Activated CD4-positive, alpha-beta T cell treated with anti-CD3 and anti-CD28 coated beads, Interleukin-2, amount 10 ng/mL, durations not matched to agents 24 days and 14 days (primary cell): ENCODE results near the gene ASAP2. TPM values are rescaled to one million over a fixed set of nuclear protein-coding genes. Genes with fewer than 3 reads are reported as not detected.

Experiments used
- DNase-seq: peaks from one replicate; pipeline ENCODE4 v3.0.0; 2022
- H3K27ac Mint-ChIP-seq: one replicate; pipeline ENCODE4 v1.8.0; 2022; ENCODE audit warnings: mild to moderate bottlenecking, mixed read lengths
- H3K27me3 Mint-ChIP-seq: one replicate; pipeline ENCODE4 v1.8.0; 2022; ENCODE audit warnings: mixed read lengths
- H3K36me3 Mint-ChIP-seq: one replicate; pipeline ENCODE4 v1.8.0; 2022; ENCODE audit warnings: low read depth, mild to moderate bottlenecking, mixed read lengths
- H3K4me1 Mint-ChIP-seq: one replicate; pipeline ENCODE4 v1.8.0; 2021; ENCODE audit warnings: mixed read lengths
- H3K4me3 Mint-ChIP-seq: one replicate; pipeline ENCODE4 v1.8.0; 2022; ENCODE audit warnings: mild to moderate bottlenecking, moderate library complexity, mixed read lengths
- H3K9me3 Mint-ChIP-seq: one replicate; pipeline ENCODE4 v1.8.0; 2021; ENCODE audit warnings: mixed read lengths
- intact Hi-C: fragments of 100-400 bp; cut with micrococcal nuclease; formaldehyde crosslinking; loops from one replicate; pipeline ENCODE4 v1.15.1; 2023
- total RNA-seq: library from RNA; stranded (reverse); gene quantifications from 2 replicates; pipeline ENCODE4 v1.2.3, GENCODE V29; 2022

ASAP2 gene
- total RNA-seq: 0.40 and 0.83 TPM in 2 replicates

GRCh38 chr2:9205963-9206948, at the start of gene ASAP2:
TSS of gene ASAP2 (plus strand) at chr2:9206812. CDS start at chr2:9207105, 293 bp downstream.
- H3K4me3 Mint-ChIP-seq: peak within 1 kb of the TSS; percentile 74
- no peaks in the 10 kb centered on the region for H3K9me3 Mint-ChIP-seq
- peak; percentile 84 for DNase-seq
- no peak within 1 kb of the TSS for H3K27ac Mint-ChIP-seq
- peaks cover 52% of the 10 kb centered on the region for H3K27me3 Mint-ChIP-seq
- H3K36me3 Mint-ChIP-seq: no peaks in the 10 kb centered on the region
- H3K4me1 Mint-ChIP-seq: peaks cover 6% of the 10 kb centered on the region
- intact Hi-C loops: no loop called here

GRCh38 chr2:9158786-9159779, 47.5 kb upstream of the ASAP2 start:
- H3K27ac Mint-ChIP-seq: no peak overlapping the region
- H3K4me1 Mint-ChIP-seq: no peaks in the 10 kb centered on the region
- intact Hi-C loops: no loop called here
- no peak for DNase-seq
- H3K9me3 Mint-ChIP-seq: no peaks in the 10 kb centered on the region
- H3K4me3 Mint-ChIP-seq: no peak overlapping the region
- H3K27me3 Mint-ChIP-seq: peaks cover 4% of the 10 kb centered on the region
- no peaks in the 10 kb centered on the region for H3K36me3 Mint-ChIP-seq

- intact Hi-C loops: no loop called here
- DNase-seq: no peak
- Mint-ChIP-seq H3K9me3 (no peaks in the 10 kb centered on the region), H3K27ac (no peak overlapping the region), H3K4me3 (no peak overlapping the region), H3K27me3 (no peaks in the 10 kb centered on the region), H3K4me1 (no peaks in the 10 kb centered on the region), H3K36me3 (no peaks in the 10 kb centered on the region)
These were observed 45.9 kb upstream of the ASAP2 start for GRCh38 chr2:9160732-9161131.

GRCh38 chr2:9162841-9163240, 43.8 kb upstream of the ASAP2 start:
- H3K4me3 Mint-ChIP-seq: no peak overlapping the region
- H3K4me1 Mint-ChIP-seq: no peaks in the 10 kb centered on the region
- no peaks in the 10 kb centered on the region for H3K9me3 Mint-ChIP-seq
- intact Hi-C loops: no loop called here
- no peaks in the 10 kb centered on the region for H3K27me3 Mint-ChIP-seq
- no peak overlapping the region for H3K27ac Mint-ChIP-seq
- no peaks in the 10 kb centered on the region for H3K36me3 Mint-ChIP-seq
- DNase-seq: no peak

GRCh38 chr2:9163306-9164111, 43.1 kb upstream of the ASAP2 start:
- no peaks in the 10 kb centered on the region for H3K4me1 Mint-ChIP-seq
- H3K9me3 Mint-ChIP-seq: no peaks in the 10 kb centered on the region
- H3K27me3 Mint-ChIP-seq: no peaks in the 10 kb centered on the region
- no peak overlapping the region for H3K4me3 Mint-ChIP-seq
- H3K27ac Mint-ChIP-seq: no peak overlapping the region
- intact Hi-C loops: no loop called here
- DNase-seq: no peak
- H3K36me3 Mint-ChIP-seq: no peaks in the 10 kb centered on the region

GRCh38 chr2:9164112-9164608, 42.5 kb upstream of the ASAP2 start:
- H3K4me1 Mint-ChIP-seq: no peaks in the 10 kb centered on the region
- no peak overlapping the region for H3K4me3 Mint-ChIP-seq
- DNase-seq: no peak
- intact Hi-C loops: no loop called here
- H3K9me3 Mint-ChIP-seq: no peaks in the 10 kb centered on the region
- H3K27me3 Mint-ChIP-seq: peaks cover 4% of the 10 kb centered on the region
- no peak overlapping the region for H3K27ac Mint-ChIP-seq
- no peaks in the 10 kb centered on the region for H3K36me3 Mint-ChIP-seq

GRCh38 chr2:9165625-9166024, 41.0 kb upstream of the ASAP2 start:
- intact Hi-C loops: no loop called here
- H3K9me3 Mint-ChIP-seq: no peaks in the 10 kb centered on the region
- H3K27me3 Mint-ChIP-seq: peaks cover 7% of the 10 kb centered on the region
- no peaks in the 10 kb centered on the region for H3K4me1 Mint-ChIP-seq
- no peak for DNase-seq
- H3K4me3 Mint-ChIP-seq: no peak overlapping the region
- H3K27ac Mint-ChIP-seq: no peak overlapping the region
- H3K36me3 Mint-ChIP-seq: no peaks in the 10 kb centered on the region

- DNase-seq: no peak
- intact Hi-C loops: no loop called here
- Mint-ChIP-seq H3K27ac (no peak overlapping the region), H3K27me3 (peaks cover 13% of the 10 kb centered on the region), H3K4me3 (no peak overlapping the region), H3K4me1 (no peaks in the 10 kb centered on the region), H3K9me3 (no peaks in the 10 kb centered on the region), H3K36me3 (no peaks in the 10 kb centered on the region)
These were observed 39.8 kb upstream of the ASAP2 start for GRCh38 chr2:9166579-9167377.

- H3K9me3 Mint-ChIP-seq: no peaks in the 10 kb centered on the region
- intact Hi-C loops: no loop called here
- H3K4me1 Mint-ChIP-seq: no peaks in the 10 kb centered on the region
- no peaks in the 10 kb centered on the region for H3K36me3 Mint-ChIP-seq
- DNase-seq: no peak
- no peak overlapping the region for H3K4me3 Mint-ChIP-seq
- H3K27ac Mint-ChIP-seq: no peak overlapping the region
- H3K27me3 Mint-ChIP-seq: peaks cover 17% of the 10 kb centered on the region
These were observed 38.6 kb upstream of the ASAP2 start for GRCh38 chr2:9167718-9168657.

- H3K4me3 Mint-ChIP-seq: no peak overlapping the region
- H3K36me3 Mint-ChIP-seq: no peaks in the 10 kb centered on the region
- H3K4me1 Mint-ChIP-seq: no peaks in the 10 kb centered on the region
- DNase-seq: no peak
- H3K27ac Mint-ChIP-seq: no peak overlapping the region
- intact Hi-C loops: no loop called here
- H3K27me3 Mint-ChIP-seq: peaks cover 17% of the 10 kb centered on the region
- H3K9me3 Mint-ChIP-seq: no peaks in the 10 kb centered on the region
These were observed 37.8 kb upstream of the ASAP2 start for GRCh38 chr2:9168821-9169221.

GRCh38 chr2:9169349-9170107, 37.1 kb upstream of the ASAP2 start:
- intact Hi-C loops: no loop called here
- no peak for DNase-seq
- Mint-ChIP-seq H3K27ac (no peak overlapping the region), H3K4me1 (no peaks in the 10 kb centered on the region), H3K9me3 (no peaks in the 10 kb centered on the region), H3K27me3 (peaks cover 17% of the 10 kb centered on the region), H3K36me3 (no peaks in the 10 kb centered on the region), H3K4me3 (no peak overlapping the region)
